ENCODE measurements around the gene ALDH3A2.

GRCh38 chr17:19663097-19663496 lies 14.5 kb downstream of the ALDH3A2 start:
- TF ChIP-seq CTCF (IDR thresholded peaks at IDR 0.05) (no peak), POLR2AphosphoS5 (IDR thresholded peaks at IDR 0.05) (no peak), POLR2A (IDR thresholded peaks at IDR 0.05) (no peak)

Measured in stomach (tissue), 4 donors.